Progenitor cell of endocrine pancreas (in vitro differentiated cells): ENCODE data around the gene PDE5A. TPM values are rescaled to one million over a fixed set of nuclear protein-coding genes. Genes with fewer than 3 reads are reported as not detected.
A peak's percentile ranks its signal among the peaks of the same experiment; 100 is the strongest.

Experiments used
- DNase-seq: peaks from one replicate; pipeline ENCODE4 v3.0.0; 2021; ENCODE audit warnings: low spot score; ENCODE audit not compliant: unreplicated experiment
- H3K27ac Mint-ChIP-seq: 2 replicates; pipeline ENCODE4 v1.8.0; 2021; ENCODE audit warnings: mild to moderate bottlenecking, moderate library complexity, mixed read lengths
- H3K27me3 Mint-ChIP-seq: 2 replicates; pipeline ENCODE4 v1.8.0; 2021; ENCODE audit warnings: mixed read lengths
- H3K36me3 Mint-ChIP-seq: 2 replicates; pipeline ENCODE4 v1.8.0; 2022; ENCODE audit warnings: mixed read lengths; ENCODE audit not compliant: insufficient read depth
- H3K4me1 Mint-ChIP-seq: 2 replicates; pipeline ENCODE4 v1.8.0; 2021; ENCODE audit warnings: low read depth, mixed read lengths
- H3K4me3 Mint-ChIP-seq: 2 replicates; pipeline ENCODE4 v1.8.0; 2021; ENCODE audit warnings: low read depth, mild to moderate bottlenecking, moderate library complexity, mixed read lengths
- H3K9me3 Mint-ChIP-seq: 2 replicates; pipeline ENCODE4 v1.8.0; 2021; ENCODE audit warnings: low read depth, mixed read lengths
- CTCF ChIP-seq: fragments of 200-600 bp; sonication (generic); IDR thresholded peaks from one replicate; pipeline ENCODE4 v1.5.0; 2021; ENCODE audit warnings: antibody characterized with exemption, mild to moderate bottlenecking; ENCODE audit not compliant: unreplicated experiment
- long read RNA-seq: library from polyadenylated mRNA; unstranded; transcript quantifications from one replicate; pipeline ENCODE4 v2.0.0, GENCODE V29; 2020
- total RNA-seq: library from RNA; stranded (reverse); gene quantifications from 2 replicates; pipeline ENCODE4 v1.2.1, GENCODE V29; 2021

Gene PDE5A
- total RNA-seq: 44.6 and 51.9 TPM in 2 replicates
- long read RNA-seq, full-length matches to known transcripts: 4 of 116 reads
- long read RNA-seq, partial matches to known transcripts: 91 of 116 reads
- long read RNA-seq, other reads (novel, unspliced or antisense): 21 of 116 reads

GRCh38 chr4:119628281-119629141, at the start of gene PDE5A:
Gene PDE5A (minus strand): TSS chr4:119628804. CDS start chr4:119628671, 133 bp downstream.
- Mint-ChIP-seq H3K4me1 (peaks cover 11% of the 10 kb centered on the region), H3K4me3 (peak within 1 kb of the TSS; percentile 97), H3K9me3 (no peaks in the 10 kb centered on the region), H3K27me3 (no peaks in the 10 kb centered on the region), H3K36me3 (peaks cover 2% of the 10 kb centered on the region), H3K27ac (peak within 1 kb of the TSS; percentile 98)
- peak; percentile 90 for TF ChIP-seq CTCF
- DNase-seq: peak; percentile 89

- TF ChIP-seq CTCF: no peak
- Mint-ChIP-seq H3K4me1 (peaks cover 9% of the 10 kb centered on the region), H3K27me3 (no peaks in the 10 kb centered on the region), H3K9me3 (peaks cover 7% of the 10 kb centered on the region), H3K27ac (no peak overlapping the region), H3K36me3 (no peaks in the 10 kb centered on the region), H3K4me3 (no peak overlapping the region)
- no peak for DNase-seq
Observed at GRCh38 chr4:119676101-119676500, 47.5 kb upstream of the PDE5A start.

DNA sequence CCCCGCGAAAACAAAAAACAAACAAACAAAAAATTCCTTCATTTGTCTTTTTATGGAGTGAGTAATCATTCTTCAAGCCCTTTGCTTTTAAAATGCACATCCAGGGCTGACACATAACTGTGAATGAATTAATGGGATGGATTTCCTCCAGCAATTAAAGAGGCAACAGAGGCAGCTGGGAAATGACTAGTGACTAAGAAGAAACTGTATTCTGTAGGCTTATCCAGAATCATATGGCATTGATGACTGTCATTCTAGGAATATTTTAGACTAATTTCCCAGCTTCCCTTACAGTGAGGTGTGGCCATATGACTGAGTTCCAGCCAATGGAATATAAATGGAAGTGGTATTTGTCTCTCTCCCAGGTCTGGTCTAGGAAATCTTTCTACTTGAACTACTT, 46.8 kb upstream of the PDE5A start:
- Mint-ChIP-seq H3K4me3 (no peak overlapping the region), H3K4me1 (peaks cover 9% of the 10 kb centered on the region)

GRCh38 chr4:119672938-119673337, 44.3 kb upstream of the PDE5A start:
- peaks cover 4% of the 10 kb centered on the region for H3K9me3 Mint-ChIP-seq
- no peak for DNase-seq
- H3K4me3 Mint-ChIP-seq: no peak overlapping the region
- H3K27me3 Mint-ChIP-seq: no peaks in the 10 kb centered on the region
- TF ChIP-seq CTCF: no peak
- no peaks in the 10 kb centered on the region for H3K36me3 Mint-ChIP-seq
- H3K4me1 Mint-ChIP-seq: peaks cover 6% of the 10 kb centered on the region
- H3K27ac Mint-ChIP-seq: no peak overlapping the region

More for the DNA sequence above, 46.8 kb upstream of the PDE5A start:
- no peaks in the 10 kb centered on the region for H3K27me3 Mint-ChIP-seq
- peaks cover 4% of the 10 kb centered on the region for H3K9me3 Mint-ChIP-seq
- TF ChIP-seq CTCF: no peak
- no peak for DNase-seq
- H3K36me3 Mint-ChIP-seq: no peaks in the 10 kb centered on the region
- no peak overlapping the region for H3K27ac Mint-ChIP-seq

GRCh38 chr4:119672086-119672485, 43.5 kb upstream of the PDE5A start:
- no peak for TF ChIP-seq CTCF
- no peak overlapping the region for H3K4me3 Mint-ChIP-seq
- H3K27me3 Mint-ChIP-seq: no peaks in the 10 kb centered on the region

More at GRCh38 chr4:119672086-119672485, 43.5 kb upstream of the PDE5A start:
- H3K36me3 Mint-ChIP-seq: no peaks in the 10 kb centered on the region
- DNase-seq: no peak
- peaks cover 4% of the 10 kb centered on the region for H3K9me3 Mint-ChIP-seq
- no peak overlapping the region for H3K27ac Mint-ChIP-seq
- H3K4me1 Mint-ChIP-seq: peaks cover 6% of the 10 kb centered on the region
